Keratinocyte (primary cell): ENCODE results near the gene HBQ1. TPM values are rescaled to one million over a fixed set of nuclear protein-coding genes. Genes with fewer than 3 reads are reported as not detected.
"Not testable (repeated sequence)": the region's sequence is repeated elsewhere in the genome, so short reads cannot be mapped to it uniquely, and the experiment has no call there.

Experiments used
- DNase-seq: peaks from one replicate; pipeline ENCODE4 v3.0.0-alpha.2; 2011; ENCODE audit warnings: low read depth, missing footprints, low spot score
- FAIRE-seq: peaks from 2 replicates; lab custom pipeline; 2011; peaks lifted over from hg19 to GRCh38; lab: Jason Lieb, UNC
- H2AFZ ChIP-seq: 2 replicates; pipeline ENCODE4 v1.6.0; 2012; ENCODE audit warnings: low read length, control low read depth, inconsistent platforms; ENCODE audit not compliant: control insufficient read depth
- H3K27ac ChIP-seq: 2 replicates; pipeline ENCODE4 v1.5.1; 2011; ENCODE audit warnings: low read length; ENCODE audit not compliant: control insufficient read depth, insufficient read depth
- H3K27me3 ChIP-seq: 3 replicates; pipeline ENCODE4 v1.6.0; 2011; ENCODE audit warnings: low read length; ENCODE audit not compliant: control insufficient read depth, insufficient read depth; ENCODE audit errors: extremely low read depth
- H3K36me3 ChIP-seq, 2 experiments: 2 replicates in 1 of 2; 3 replicates in 1 of 2; pipeline ENCODE4 v1.5.1; 2011; ENCODE audit warnings: low read length in 2 of 2, mild to moderate bottlenecking in 1 of 2; ENCODE audit not compliant: control insufficient read depth in 2 of 2, insufficient read depth in 2 of 2; ENCODE audit errors: extremely low read depth in 1 of 2
- H3K4me1 ChIP-seq: 3 replicates; pipeline ENCODE4 v1.5.1; 2011; ENCODE audit warnings: low read length; ENCODE audit not compliant: control insufficient read depth, insufficient read depth; ENCODE audit errors: extremely low read depth
- H3K4me2 ChIP-seq: 3 replicates; pipeline ENCODE4 v1.6.0; 2011; ENCODE audit warnings: low read depth, low read length; ENCODE audit not compliant: control insufficient read depth, insufficient read depth; ENCODE audit errors: extremely low read depth
- H3K4me3 ChIP-seq, 3 experiments: fragments of 200-600 bp in 1 of 3; sonication (generic) in 1 of 3; 2 replicates in 2 of 3; 3 replicates in 1 of 3; pipeline ENCODE4 v1.5.1; 2011 to 2016; ENCODE audit warnings: low read length in 3 of 3, mild to moderate bottlenecking in 3 of 3, control low read depth in 2 of 3, inconsistent platforms in 1 of 3, low read depth in 1 of 3, mixed read lengths in 1 of 3, mixed run types in 1 of 3, moderate library complexity in 1 of 3; ENCODE audit not compliant: control insufficient read depth in 2 of 3, insufficient read depth in 2 of 3; ENCODE audit errors: extremely low read depth in 1 of 3
- H3K79me2 ChIP-seq: 2 replicates; pipeline ENCODE4 v1.6.0; 2012; ENCODE audit warnings: low read length; ENCODE audit not compliant: control insufficient read depth, insufficient read depth
- H3K9ac ChIP-seq: 3 replicates; pipeline ENCODE4 v1.6.0; 2011; ENCODE audit warnings: low read length; ENCODE audit not compliant: control insufficient read depth, insufficient read depth; ENCODE audit errors: extremely low read depth
- H3K9me1 ChIP-seq: 3 replicates; pipeline ENCODE4 v1.6.0; 2011; ENCODE audit warnings: low read length; ENCODE audit not compliant: control insufficient read depth, insufficient read depth; ENCODE audit errors: extremely low read depth
- H3K9me3 ChIP-seq: 2 replicates; pipeline ENCODE4 v1.5.1; 2012; ENCODE audit warnings: low read depth, low read length; ENCODE audit not compliant: control insufficient read depth
- H4K20me1 ChIP-seq: 3 replicates; pipeline ENCODE4 v1.6.0; 2011; ENCODE audit warnings: low read length; ENCODE audit not compliant: control insufficient read depth, insufficient read depth; ENCODE audit errors: extremely low read depth
- EZH2 ChIP-seq: IDR thresholded peaks from one replicate; pipeline ENCODE4 v1.6.1; 2012; ENCODE audit warnings: inconsistent platforms, mild to moderate bottlenecking, low read length, moderate library complexity
- dilution Hi-C: fragments of 300-500 bp; cut with MboI; formaldehyde crosslinking; loops from one replicate; pipeline ENCODE4 v1.7.0; 2020; ENCODE audit warnings: low sequenced_read_pairs; ENCODE audit not compliant: extremely low pct_ligation_motif_present
- polyA plus RNA-seq, 5 experiments: library from polyadenylated mRNA; depleted of rRNA in 3 of 5; stranded (reverse) in 3 of 5; stranded (forward) in 1 of 5; unstranded in 1 of 5; fragments of >200 nt; gene quantifications; 1 replicate in 1 of 5; 2 replicates in 3 of 5; 3 replicates in 1 of 5; pipeline versions ENCODE4 v1.2.1 to v1.2.3, GENCODE V29; 2011 to 2012; ENCODE audit warnings: missing spikeins in 2 of 5, low read depth in 1 of 5, low replicate concordance in 1 of 5
- TF ChIP-seq, protein P1 (sequence below), 3 experiments: IDR thresholded peaks in 1 of 3; conservative IDR thresholded peaks in 1 of 3; optimal IDR thresholded peaks in 1 of 3; 2 replicates in 2 of 3; 3 replicates in 1 of 3; pipeline versions ENCODE3 to v1.5.1; 2011; ENCODE audit warnings: low read length in 3 of 3, mild to moderate bottlenecking in 3 of 3, moderate library complexity in 2 of 3, control low read depth in 1 of 3, inconsistent platforms in 1 of 3; ENCODE audit not compliant: insufficient read depth in 2 of 3; ENCODE audit errors: extremely low read depth in 1 of 3

HBQ1 gene
- polyA plus RNA-seq, 1 donor (not counting 4 experiments of a cell fraction or from before 2014, with no cell fraction given) = 0.13 TPM

DNA sequence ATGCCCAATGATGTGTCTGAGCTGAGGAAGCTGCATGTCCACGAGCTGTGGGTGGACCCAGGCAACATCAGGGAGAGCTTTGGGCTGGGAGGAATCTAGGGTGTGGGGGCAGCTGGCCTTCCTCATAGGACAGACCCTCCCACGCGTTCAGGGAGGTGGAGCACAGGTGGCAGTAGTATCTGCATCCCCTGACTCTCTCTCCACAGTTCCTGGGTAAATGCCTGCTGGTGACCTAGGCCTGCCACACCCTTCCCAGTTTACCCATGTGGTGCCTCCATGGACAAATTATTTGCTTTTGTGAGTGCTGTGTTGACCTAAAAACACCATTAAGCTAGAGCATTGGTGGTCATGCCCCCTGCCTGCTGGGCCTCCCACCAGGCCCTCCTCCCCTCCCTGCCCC lies 11.2 kb upstream of the HBQ1 start:
- dilution Hi-C loops = no loop called here
- peaks cover 4% of the 10 kb centered on the region for H4K20me1 ChIP-seq
- H3K4me2 ChIP-seq = no peak overlapping the region
- H3K4me1 ChIP-seq = peaks cover 7% of the 10 kb centered on the region
- DNase-seq (no peak), FAIRE-seq (no peak)
- no peak overlapping the region for H3K27ac ChIP-seq
- no peak overlapping the region for H3K4me3 ChIP-seq
- TF ChIP-seq, protein P1, sequence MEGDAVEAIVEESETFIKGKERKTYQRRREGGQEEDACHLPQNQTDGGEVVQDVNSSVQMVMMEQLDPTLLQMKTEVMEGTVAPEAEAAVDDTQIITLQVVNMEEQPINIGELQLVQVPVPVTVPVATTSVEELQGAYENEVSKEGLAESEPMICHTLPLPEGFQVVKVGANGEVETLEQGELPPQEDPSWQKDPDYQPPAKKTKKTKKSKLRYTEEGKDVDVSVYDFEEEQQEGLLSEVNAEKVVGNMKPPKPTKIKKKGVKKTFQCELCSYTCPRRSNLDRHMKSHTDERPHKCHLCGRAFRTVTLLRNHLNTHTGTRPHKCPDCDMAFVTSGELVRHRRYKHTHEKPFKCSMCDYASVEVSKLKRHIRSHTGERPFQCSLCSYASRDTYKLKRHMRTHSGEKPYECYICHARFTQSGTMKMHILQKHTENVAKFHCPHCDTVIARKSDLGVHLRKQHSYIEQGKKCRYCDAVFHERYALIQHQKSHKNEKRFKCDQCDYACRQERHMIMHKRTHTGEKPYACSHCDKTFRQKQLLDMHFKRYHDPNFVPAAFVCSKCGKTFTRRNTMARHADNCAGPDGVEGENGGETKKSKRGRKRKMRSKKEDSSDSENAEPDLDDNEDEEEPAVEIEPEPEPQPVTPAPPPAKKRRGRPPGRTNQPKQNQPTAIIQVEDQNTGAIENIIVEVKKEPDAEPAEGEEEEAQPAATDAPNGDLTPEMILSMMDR (optimal IDR thresholded peaks at IDR 0.05 in 1 of 3, IDR thresholded peaks at IDR 0.05 in 1 of 3, conservative IDR thresholded peaks at IDR 0.05 in 1 of 3; ENCODE audit: extremely low read depth in 1 of 3, insufficient read depth in 2 of 3, low read length in 3 of 3) = no peak
- TF ChIP-seq EZH2 = no peak
- H3K27me3 ChIP-seq = peaks cover 55% of the 10 kb centered on the region
- H3K9me3 ChIP-seq = no peaks in the 10 kb centered on the region
- H3K9me1 ChIP-seq = no peaks in the 10 kb centered on the region
- no peak overlapping the region for H2AFZ ChIP-seq
- no peak overlapping the region for H3K9ac ChIP-seq
- no peaks in the 10 kb centered on the region for H3K36me3 ChIP-seq
- no peaks in the 10 kb centered on the region for H3K79me2 ChIP-seq

GRCh38 chr16:170088-170507 lies 10.2 kb upstream of the HBQ1 start:
- H4K20me1 ChIP-seq, DNase-seq, dilution Hi-C loops, H3K4me3 ChIP-seq, H2AFZ ChIP-seq, H3K9ac ChIP-seq, H3K9me3 ChIP-seq, H3K36me3 ChIP-seq, H3K27ac ChIP-seq, H3K4me1 ChIP-seq, H3K79me2 ChIP-seq, H3K4me2 ChIP-seq, H3K9me1 ChIP-seq: not testable (repeated sequence)
- H3K27me3 ChIP-seq = peaks cover 60% of the 10 kb centered on the region
- FAIRE-seq = peak; percentile 44

DNA sequence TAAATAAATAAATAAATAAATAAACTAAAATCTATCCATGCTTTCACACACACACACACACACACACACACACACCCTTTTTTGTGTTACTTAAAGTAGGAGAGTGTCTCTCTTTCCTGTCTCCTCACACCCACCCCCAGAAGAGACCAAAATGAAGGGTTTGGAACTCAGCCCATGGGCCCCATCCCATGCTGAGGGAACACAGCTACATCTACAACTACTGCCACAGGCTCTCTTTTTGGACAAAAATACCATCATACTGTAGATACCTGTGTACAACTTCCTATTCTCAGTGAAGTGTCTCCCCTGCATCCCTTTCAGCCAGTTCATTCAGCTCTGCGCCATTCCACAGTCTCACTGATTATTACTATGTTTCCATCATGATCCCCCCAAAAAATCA lies 9.5 kb upstream of the HBQ1 start:
- H3K79me2 ChIP-seq = no peaks in the 10 kb centered on the region
- no peak overlapping the region for H3K4me2 ChIP-seq
- H3K27ac ChIP-seq = no peak overlapping the region
- H2AFZ ChIP-seq = no peak overlapping the region
- FAIRE-seq = no peak
- DNase-seq = no peak
- no peak for TF ChIP-seq EZH2
- TF ChIP-seq, protein P1 (optimal IDR thresholded peaks at IDR 0.05 in 1 of 3, IDR thresholded peaks at IDR 0.05 in 1 of 3, conservative IDR thresholded peaks at IDR 0.05 in 1 of 3; ENCODE audit: extremely low read depth in 1 of 3, insufficient read depth in 2 of 3, low read length in 3 of 3) = no peak
- dilution Hi-C loops = no loop called here
- H4K20me1 ChIP-seq = peaks cover 4% of the 10 kb centered on the region
- no peak overlapping the region for H3K9ac ChIP-seq
- H3K9me3 ChIP-seq = no peaks in the 10 kb centered on the region
- H3K27me3 ChIP-seq = peaks cover 60% of the 10 kb centered on the region
- H3K9me1 ChIP-seq = no peaks in the 10 kb centered on the region
- H3K4me3 ChIP-seq = no peak overlapping the region
- no peaks in the 10 kb centered on the region for H3K4me1 ChIP-seq
- no peaks in the 10 kb centered on the region for H3K36me3 ChIP-seq

DNA sequence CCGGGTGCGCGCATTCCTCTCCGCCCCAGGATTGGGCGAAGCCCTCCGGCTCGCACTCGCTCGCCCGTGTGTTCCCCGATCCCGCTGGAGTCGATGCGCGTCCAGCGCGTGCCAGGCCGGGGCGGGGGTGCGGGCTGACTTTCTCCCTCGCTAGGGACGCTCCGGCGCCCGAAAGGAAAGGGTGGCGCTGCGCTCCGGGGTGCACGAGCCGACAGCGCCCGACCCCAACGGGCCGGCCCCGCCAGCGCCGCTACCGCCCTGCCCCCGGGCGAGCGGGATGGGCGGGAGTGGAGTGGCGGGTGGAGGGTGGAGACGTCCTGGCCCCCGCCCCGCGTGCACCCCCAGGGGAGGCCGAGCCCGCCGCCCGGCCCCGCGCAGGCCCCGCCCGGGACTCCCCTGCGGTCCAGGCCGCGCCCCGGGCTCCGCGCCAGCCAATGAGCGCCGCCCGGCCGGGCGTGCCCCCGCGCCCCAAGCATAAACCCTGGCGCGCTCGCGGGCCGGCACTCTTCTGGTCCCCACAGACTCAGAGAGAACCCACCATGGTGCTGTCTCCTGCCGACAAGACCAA lies 7.8 kb upstream of the HBQ1 start, which contains the start of gene HBA2:
HBA2 (plus strand) TSS at position 503 of the 568 bp plus-strand sequence; CDS start at position 540, 37 bp downstream.
- dilution Hi-C loops, H3K36me3 ChIP-seq, FAIRE-seq, H3K9me3 ChIP-seq, H3K27ac ChIP-seq, H3K79me2 ChIP-seq, H4K20me1 ChIP-seq, H3K9me1 ChIP-seq, H3K4me2 ChIP-seq, H2AFZ ChIP-seq, H3K9ac ChIP-seq, DNase-seq, H3K4me1 ChIP-seq, H3K4me3 ChIP-seq: not testable (repeated sequence)
- peaks cover 49% of the 10 kb centered on the region for H3K27me3 ChIP-seq
